ENCODE results near the gene ZNF200.
"Not testable (repeated sequence)": the region's sequence is repeated elsewhere in the genome, so short reads cannot be mapped to it uniquely, and the experiment has no call there.

The ZNF200 gene

GRCh38 chr16:3234857-3235561 is at the start of gene ZNF200:
Gene ZNF200, minus strand, starts transcription at chr16:3235158. Its CDS starts 1,403 bp downstream, at chr16:3233755.
- peak; percentile 87 to 89 for DNase-seq (ENCODE audit: low read depth in 1 of 2, low spot score in 1 of 2)

GRCh38 chr16:3283543-3284447 is 48.8 kb upstream of the ZNF200 start:
- no peak for DNase-seq (ENCODE audit: low read depth in 1 of 2, low spot score in 1 of 2)

- peak; percentile 82 to 86 for DNase-seq (ENCODE audit: low read depth in 1 of 2, low spot score in 1 of 2)
Observed at GRCh38 chr16:3282730-3283542, 48.0 kb upstream of the ZNF200 start, which contains the start of gene ZNF263. Gene ZNF263, plus strand, starts transcription at chr16:3283491. Its CDS starts 328 bp downstream, at chr16:3283819.

GRCh38 chr16:3282103-3282729 is 47.3 kb upstream of the ZNF200 start:
- DNase-seq (ENCODE audit: low read depth in 1 of 2, low spot score in 1 of 2): peak in 1 of 2 donors; percentile 9

- no peak for DNase-seq (ENCODE audit: low read depth in 1 of 2, low spot score in 1 of 2)
Observed at GRCh38 chr16:3281222-3281820, 46.4 kb upstream of the ZNF200 start.

- no peak for DNase-seq (ENCODE audit: low read depth in 1 of 2, low spot score in 1 of 2)
Observed at GRCh38 chr16:3276679-3277078, 41.7 kb upstream of the ZNF200 start.

GRCh38 chr16:3274947-3275346 is 40.0 kb upstream of the ZNF200 start:
- no peak for DNase-seq (ENCODE audit: low read depth in 1 of 2, low spot score in 1 of 2)

GRCh38 chr16:3274490-3274889 is 39.5 kb upstream of the ZNF200 start:
- no peak for DNase-seq (ENCODE audit: low read depth in 1 of 2, low spot score in 1 of 2)

GRCh38 chr16:3271281-3271680 is 36.3 kb upstream of the ZNF200 start:
- DNase-seq (ENCODE audit: low read depth in 1 of 2, low spot score in 1 of 2): not testable (repeated sequence)

- DNase-seq (ENCODE audit: low read depth in 1 of 2, low spot score in 1 of 2): not testable (repeated sequence)
Observed at GRCh38 chr16:3270718-3271117, 35.8 kb upstream of the ZNF200 start.

GRCh38 chr16:3268294-3268693 is 33.3 kb upstream of the ZNF200 start:
- no peak for DNase-seq (ENCODE audit: low read depth in 1 of 2, low spot score in 1 of 2)

- DNase-seq (ENCODE audit: low read depth in 1 of 2, low spot score in 1 of 2): no peak
Observed at GRCh38 chr16:3266873-3267537, 32.0 kb upstream of the ZNF200 start.

- peak; percentile 91 to 92 for DNase-seq (ENCODE audit: low read depth in 1 of 2, low spot score in 1 of 2)
Observed at GRCh38 chr16:3264137-3265036, 29.4 kb upstream of the ZNF200 start.

- DNase-seq (ENCODE audit: low read depth in 1 of 2, low spot score in 1 of 2): no peak
Observed at GRCh38 chr16:3262517-3262916, 27.6 kb upstream of the ZNF200 start.

GRCh38 chr16:3259836-3260235 is 24.9 kb upstream of the ZNF200 start:
- no peak for DNase-seq (ENCODE audit: low read depth in 1 of 2, low spot score in 1 of 2)

GRCh38 chr16:3256866-3257465 is 22.0 kb upstream of the ZNF200 start:
- DNase-seq (ENCODE audit: low read depth in 1 of 2, low spot score in 1 of 2): no peak

GRCh38 chr16:3256146-3256865 is 21.3 kb upstream of the ZNF200 start, which contains the start of gene MEFV:
Gene MEFV, minus strand, starts transcription at chr16:3256633. Its CDS starts 46 bp downstream, at chr16:3256587.
- no peak for DNase-seq (ENCODE audit: low read depth in 1 of 2, low spot score in 1 of 2)

GRCh38 chr16:3254309-3254708 is 19.4 kb upstream of the ZNF200 start:
- DNase-seq (ENCODE audit: low read depth in 1 of 2, low spot score in 1 of 2): no peak

All from activated T-helper 1 cell treated with anti-CD3 and anti-CD28 coated beads, Interleukin-2, amount 50 U/mL, for 16 hours (primary cell).